Activated CD4-positive, alpha-beta T cell treated with anti-CD3 and anti-CD28 coated beads for 36 hours (primary cell): ENCODE results near the gene MOB3B. TPM values are rescaled to one million over a fixed set of nuclear protein-coding genes. Genes with fewer than 3 reads are reported as not detected.

Experiments used
- ATAC-seq: fragments of 200-7000 bp; cut with Tn5 transposase; one replicate; pipeline ENCODE4 v1.10.0; 2021; ENCODE audit warnings: mild to moderate bottlenecking, moderate library complexity
- CTCF ChIA-PET: fragments of 350-600 bp; sonication (Branson Sonifier 250); formaldehyde crosslinking; loops from one replicate; lab custom pipeline; 2021; ENCODE audit warnings: antibody characterized with exemption; lab: Charles Lee
- POLR2A ChIA-PET: fragments of 350-600 bp; sonication (Branson Sonifier 250); formaldehyde crosslinking; loops from one replicate; lab custom pipeline; 2021; ENCODE audit warnings: antibody characterized with exemption, inconsistent platforms; lab: Charles Lee
- DNase-seq: peaks from one replicate; pipeline ENCODE4 v3.0.0-alpha.2; 2020
- H3K27ac Mint-ChIP-seq: one replicate; pipeline ENCODE4 v1.8.0; 2021; ENCODE audit warnings: mixed read lengths
- H3K27me3 Mint-ChIP-seq: one replicate; pipeline ENCODE4 v1.8.0; 2021; ENCODE audit warnings: mixed read lengths
- H3K36me3 Mint-ChIP-seq: one replicate; pipeline ENCODE4 v1.8.0; 2021; ENCODE audit warnings: low read depth, mixed read lengths
- H3K4me1 Mint-ChIP-seq: one replicate; pipeline ENCODE4 v1.8.0; 2021; ENCODE audit warnings: mixed read lengths
- H3K4me3 Mint-ChIP-seq: one replicate; pipeline ENCODE4 v1.8.0; 2021; ENCODE audit warnings: mild to moderate bottlenecking, moderate library complexity, mixed read lengths
- H3K9me3 Mint-ChIP-seq: one replicate; pipeline ENCODE4 v1.8.0; 2021; ENCODE audit warnings: low read depth, mixed read lengths
- intact Hi-C, 2 experiments: fragments of 100-400 bp; cut with DNase I in 1 of 2; cut with micrococcal nuclease in 1 of 2; formaldehyde crosslinking; loops; one replicate each; pipeline versions ENCODE4 v1.14.2 to v1.15.1; 2022 to 2024; cut with DNase I, micrococcal nuclease
- total RNA-seq, 2 experiments: library from RNA; stranded (reverse); gene quantifications; one replicate each; pipeline ENCODE4 v1.2.3, GENCODE V29; 2021

Gene MOB3B
- total RNA-seq, 2 experiments from 2014 or later = 0.80 to 0.88 TPM

DNA sequence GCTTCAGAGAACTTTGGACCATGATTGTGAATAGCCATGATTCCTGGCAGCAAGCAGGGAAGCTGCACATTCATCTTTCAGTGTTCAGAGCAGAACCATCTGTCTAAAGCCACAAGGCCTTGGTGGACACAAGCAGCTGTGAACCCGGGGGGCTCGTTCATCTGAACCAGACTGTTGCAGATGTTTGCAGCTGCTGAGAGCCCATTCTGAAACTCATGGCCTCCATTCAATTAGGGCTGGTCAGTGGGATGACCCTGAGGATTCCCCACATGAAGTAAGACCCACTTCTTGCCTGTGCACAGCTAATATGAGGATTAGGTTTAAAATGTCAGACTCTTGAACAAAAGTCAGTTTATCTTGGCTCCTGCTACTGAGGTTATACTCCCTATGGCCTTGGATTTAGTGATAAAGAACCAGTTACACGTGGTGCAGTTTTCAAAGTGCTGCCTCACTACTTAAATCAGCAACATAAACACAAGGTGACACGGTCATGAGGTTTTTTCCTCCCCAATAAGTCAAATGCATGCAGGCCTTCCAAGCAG lies 115.3 kb downstream of the MOB3B start:
- Mint-ChIP-seq H3K4me1 (no peaks in the 10 kb centered on the region), H3K27me3 (peaks cover 4% of the 10 kb centered on the region), H3K27ac (no peak overlapping the region), H3K9me3 (no peaks in the 10 kb centered on the region), H3K4me3 (no peak overlapping the region), H3K36me3 (no peaks in the 10 kb centered on the region)
- intact Hi-C loops = no loop called here
- ATAC-seq = no peak
- ChIA-PET POLR2A (no interaction called here), CTCF (interaction anchor here (1.5 kb wide), 1 partner anchor 14 kb away, joined by 4 read pairs; no protein-coding TSS in a partner anchor)
- no peak for DNase-seq

DNA sequence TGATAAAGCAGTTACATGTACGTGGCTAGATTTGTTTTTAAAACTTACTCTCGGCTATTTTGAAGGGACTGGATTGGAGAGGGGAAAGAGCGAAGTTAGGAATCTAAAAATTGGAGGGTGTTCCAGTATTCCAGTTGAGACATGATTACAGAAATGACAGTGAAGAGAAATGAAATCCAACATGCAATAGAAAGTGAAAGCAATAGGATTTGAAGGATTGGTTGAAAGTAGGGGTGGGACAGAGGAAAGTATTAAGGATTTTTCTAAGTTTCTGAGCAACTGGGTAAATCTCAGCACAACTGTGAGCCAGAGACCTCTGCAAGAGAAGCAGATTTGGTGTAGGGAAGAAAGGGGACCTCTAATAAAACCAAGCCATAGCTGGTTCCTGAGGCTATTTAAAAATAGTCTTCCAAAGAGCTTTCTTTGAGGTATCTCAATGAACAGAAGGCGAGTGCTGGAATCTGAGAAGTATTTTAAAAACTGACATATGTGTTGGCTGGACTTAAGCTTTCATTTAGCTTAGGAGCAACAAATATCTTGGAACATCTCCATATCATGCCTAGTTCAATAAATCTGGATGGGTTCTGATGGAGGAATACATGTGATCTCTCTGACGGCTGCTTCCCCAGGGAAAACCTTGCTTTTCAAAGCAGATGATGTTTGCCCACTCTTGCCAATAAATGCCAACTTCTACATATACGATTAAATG lies 115.9 kb downstream of the MOB3B start:
- Mint-ChIP-seq H3K27ac (no peak overlapping the region), H3K9me3 (no peaks in the 10 kb centered on the region), H3K36me3 (no peaks in the 10 kb centered on the region), H3K4me1 (no peaks in the 10 kb centered on the region), H3K27me3 (peaks cover 4% of the 10 kb centered on the region), H3K4me3 (no peak overlapping the region)
- ATAC-seq = no peak
- intact Hi-C loops = no loop called here
- CTCF ChIA-PET = no interaction called here
- POLR2A ChIA-PET = no interaction called here
- DNase-seq = no peak

DNA sequence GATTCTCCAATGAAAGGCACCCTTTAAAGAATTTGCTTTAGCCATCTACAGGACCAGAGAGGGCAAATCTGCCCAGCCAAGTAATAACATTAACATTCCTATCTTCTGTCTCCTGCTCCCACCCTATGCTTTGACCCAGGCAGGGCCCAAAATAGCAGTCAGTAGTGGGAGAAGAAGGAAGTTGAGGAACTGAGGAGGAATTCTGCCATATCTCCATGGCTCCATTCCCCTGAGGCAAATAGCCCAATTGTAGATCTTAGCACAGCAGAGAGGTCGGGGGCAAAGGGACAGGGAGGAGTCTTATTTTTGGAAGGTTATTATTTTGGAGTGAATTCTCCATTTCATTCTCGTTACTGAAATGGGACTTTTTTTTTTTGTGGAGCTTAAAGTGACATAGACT lies 116.7 kb downstream of the MOB3B start:
- Mint-ChIP-seq H3K4me1 (no peaks in the 10 kb centered on the region), H3K27ac (no peak overlapping the region), H3K27me3 (peaks cover 4% of the 10 kb centered on the region), H3K36me3 (no peaks in the 10 kb centered on the region), H3K4me3 (no peak overlapping the region), H3K9me3 (no peaks in the 10 kb centered on the region)
- ChIA-PET CTCF (no interaction called here), POLR2A (no interaction called here)
- ATAC-seq (no peak), DNase-seq (no peak)
- intact Hi-C loops = no loop called here

DNA sequence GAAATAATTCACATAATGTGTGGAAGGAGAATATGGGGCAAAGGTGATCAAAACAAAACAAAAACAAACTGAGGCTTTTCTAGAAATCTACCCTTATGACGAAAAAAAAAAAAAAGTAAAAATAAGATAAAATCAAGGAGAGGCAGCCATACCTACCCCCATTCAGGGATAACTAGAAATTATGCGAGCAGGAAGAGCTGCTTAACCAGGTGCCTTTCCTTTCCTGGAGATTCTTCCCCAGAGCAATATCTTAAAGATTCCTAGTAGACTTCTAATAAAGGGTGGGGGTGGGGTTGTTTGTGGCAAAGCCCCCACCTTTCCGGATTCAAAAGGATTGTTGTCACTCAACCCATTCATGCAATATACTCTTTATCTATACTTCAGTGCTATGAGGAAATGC lies 117.5 kb downstream of the MOB3B start:
- Mint-ChIP-seq H3K27me3 (peaks cover 4% of the 10 kb centered on the region), H3K9me3 (no peaks in the 10 kb centered on the region), H3K4me3 (no peak overlapping the region), H3K4me1 (no peaks in the 10 kb centered on the region), H3K27ac (no peak overlapping the region), H3K36me3 (no peaks in the 10 kb centered on the region)
- DNase-seq (no peak), ATAC-seq (no peak)
- intact Hi-C loops = no loop called here
- POLR2A ChIA-PET = no interaction called here
- CTCF ChIA-PET = no interaction called here

DNA sequence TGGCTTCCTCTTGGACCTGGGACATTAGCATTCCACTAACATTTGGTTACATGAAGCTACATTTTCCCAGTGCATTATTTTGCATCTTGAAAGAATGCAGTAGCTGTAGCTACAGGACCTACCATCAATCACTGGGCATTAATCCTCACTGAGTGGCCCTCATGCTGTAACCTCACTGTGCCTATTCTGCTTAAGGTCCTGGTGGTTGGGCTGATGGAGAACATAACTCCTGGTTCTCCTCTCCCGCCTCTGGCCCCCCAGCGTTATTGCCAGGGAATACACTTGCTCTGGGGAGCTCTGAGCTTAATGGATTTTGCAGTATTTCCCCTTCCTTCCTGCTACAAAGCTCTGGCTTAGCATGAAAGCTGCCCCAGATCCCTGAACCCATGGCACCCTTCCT lies 121.1 kb downstream of the MOB3B start:
- POLR2A ChIA-PET = no interaction called here
- no peak for ATAC-seq
- no peaks in the 10 kb centered on the region for H3K36me3 Mint-ChIP-seq
- intact Hi-C loops = no loop called here
- no peak overlapping the region for H3K27ac Mint-ChIP-seq
- H3K4me3 Mint-ChIP-seq = no peak overlapping the region
- no peak for DNase-seq
- no peaks in the 10 kb centered on the region for H3K9me3 Mint-ChIP-seq
- H3K27me3 Mint-ChIP-seq = peaks cover 4% of the 10 kb centered on the region
- H3K4me1 Mint-ChIP-seq = no peaks in the 10 kb centered on the region
- CTCF ChIA-PET = no interaction called here

DNA sequence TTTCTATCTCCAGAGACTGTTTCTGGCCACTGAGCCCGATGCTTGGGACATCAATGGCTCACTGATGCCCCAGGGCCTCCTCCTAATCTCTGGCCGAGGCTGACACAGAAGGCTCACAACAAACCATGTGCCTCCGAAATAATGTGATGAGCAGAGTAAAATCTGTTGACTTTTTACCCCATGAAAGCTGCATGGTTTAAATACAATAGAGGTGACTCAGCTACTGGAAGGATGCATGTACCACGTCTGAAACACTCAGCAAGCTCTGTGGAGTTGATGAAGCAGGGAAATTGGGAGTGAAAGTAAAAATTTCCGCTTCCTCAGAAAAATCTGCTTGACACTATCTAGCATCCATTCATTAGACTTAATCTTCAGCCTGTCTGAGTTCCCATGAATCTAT lies 121.6 kb downstream of the MOB3B start:
- H3K36me3 Mint-ChIP-seq = no peaks in the 10 kb centered on the region
- POLR2A ChIA-PET = no interaction called here

DNA sequence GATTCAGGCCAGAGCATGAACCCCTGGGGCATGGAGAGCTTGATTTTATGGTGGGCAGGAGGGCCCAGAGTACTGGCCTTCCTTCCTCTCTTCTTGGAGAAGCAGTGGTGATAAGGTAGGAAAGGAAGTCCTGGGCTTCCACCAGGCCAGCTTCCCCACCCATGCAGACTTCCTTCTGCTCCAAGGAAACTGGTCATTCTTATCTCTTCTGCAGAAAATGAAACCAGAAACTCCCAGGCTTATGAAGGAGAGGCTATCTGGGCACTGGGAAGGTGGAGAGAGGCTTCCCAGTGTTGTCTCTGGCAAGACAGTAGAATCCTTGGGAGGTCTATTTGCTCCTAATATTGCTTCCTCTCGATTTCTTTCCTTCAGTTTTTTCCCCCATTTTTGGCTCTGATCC lies 122.1 kb downstream of the MOB3B start:
- H3K9me3 Mint-ChIP-seq = no peaks in the 10 kb centered on the region
- no peaks in the 10 kb centered on the region for H3K36me3 Mint-ChIP-seq
- no peaks in the 10 kb centered on the region for H3K4me1 Mint-ChIP-seq
- H3K4me3 Mint-ChIP-seq = no peak overlapping the region
- H3K27ac Mint-ChIP-seq = no peak overlapping the region
- ChIA-PET POLR2A (no interaction called here), CTCF (no interaction called here)
- intact Hi-C loops = no loop called here
- DNase-seq (no peak), ATAC-seq (no peak)
- H3K27me3 Mint-ChIP-seq = no peaks in the 10 kb centered on the region

More for the DNA sequence above, 121.6 kb downstream of the MOB3B start:
- intact Hi-C loops = no loop called here
- Mint-ChIP-seq H3K27ac (no peak overlapping the region), H3K4me1 (no peaks in the 10 kb centered on the region), H3K4me3 (no peak overlapping the region), H3K9me3 (no peaks in the 10 kb centered on the region), H3K27me3 (peaks cover 3% of the 10 kb centered on the region)
- CTCF ChIA-PET = no interaction called here
- DNase-seq = no peak
- no peak for ATAC-seq

DNA sequence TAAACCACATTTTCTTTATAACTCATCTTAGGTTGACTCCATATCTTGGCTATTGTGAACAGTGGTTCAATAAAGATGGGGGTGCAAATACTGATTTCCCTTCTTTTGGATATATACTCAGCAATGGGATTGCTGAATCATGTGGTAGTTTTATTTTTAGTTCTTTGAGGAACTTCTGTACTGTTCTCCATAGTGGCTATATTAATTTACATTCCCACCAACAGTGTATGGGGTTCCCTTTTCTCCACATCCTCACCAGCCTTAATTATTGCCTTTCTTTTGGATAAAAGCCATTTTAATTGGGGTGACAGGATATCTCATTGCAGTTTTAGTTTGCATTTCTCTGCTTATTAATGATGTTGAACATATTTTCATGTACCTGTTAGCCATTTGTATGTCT lies 125.0 kb downstream of the MOB3B start:
- ATAC-seq (no peak), DNase-seq (no peak)
- POLR2A ChIA-PET = no interaction called here
- Mint-ChIP-seq H3K4me1 (no peaks in the 10 kb centered on the region), H3K27ac (no peak overlapping the region), H3K36me3 (no peaks in the 10 kb centered on the region), H3K4me3 (no peak overlapping the region), H3K27me3 (no peaks in the 10 kb centered on the region), H3K9me3 (no peaks in the 10 kb centered on the region)
- intact Hi-C loops = no loop called here
- CTCF ChIA-PET = no interaction called here

DNA sequence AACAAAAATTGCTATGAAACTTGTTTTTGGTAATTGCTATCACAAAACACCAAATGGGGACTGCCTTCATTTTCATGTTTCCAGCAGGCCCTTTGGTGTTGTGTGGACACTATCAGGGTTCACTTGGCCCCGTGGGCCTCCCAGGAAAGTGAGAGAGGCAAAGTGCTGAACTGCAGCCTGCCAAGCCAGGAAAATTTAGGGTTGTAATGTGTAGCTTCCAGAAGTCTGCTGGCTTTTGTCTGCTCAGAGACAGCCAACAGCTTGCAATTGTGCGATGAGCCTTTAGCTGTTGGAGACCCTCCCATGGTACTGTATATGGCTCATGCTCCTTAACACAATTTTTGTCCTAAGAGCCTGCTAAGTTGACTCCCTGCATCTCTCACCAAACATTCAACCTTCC lies 127.0 kb downstream of the MOB3B start:
- ChIA-PET CTCF (no interaction called here), POLR2A (no interaction called here)
- intact Hi-C loops = no loop called here
- ATAC-seq = no peak
- no peaks in the 10 kb centered on the region for H3K27me3 Mint-ChIP-seq
- H3K9me3 Mint-ChIP-seq = no peaks in the 10 kb centered on the region
- H3K4me3 Mint-ChIP-seq = no peak overlapping the region
- H3K4me1 Mint-ChIP-seq = no peaks in the 10 kb centered on the region
- H3K27ac Mint-ChIP-seq = no peak overlapping the region
- DNase-seq = no peak
- no peaks in the 10 kb centered on the region for H3K36me3 Mint-ChIP-seq

DNA sequence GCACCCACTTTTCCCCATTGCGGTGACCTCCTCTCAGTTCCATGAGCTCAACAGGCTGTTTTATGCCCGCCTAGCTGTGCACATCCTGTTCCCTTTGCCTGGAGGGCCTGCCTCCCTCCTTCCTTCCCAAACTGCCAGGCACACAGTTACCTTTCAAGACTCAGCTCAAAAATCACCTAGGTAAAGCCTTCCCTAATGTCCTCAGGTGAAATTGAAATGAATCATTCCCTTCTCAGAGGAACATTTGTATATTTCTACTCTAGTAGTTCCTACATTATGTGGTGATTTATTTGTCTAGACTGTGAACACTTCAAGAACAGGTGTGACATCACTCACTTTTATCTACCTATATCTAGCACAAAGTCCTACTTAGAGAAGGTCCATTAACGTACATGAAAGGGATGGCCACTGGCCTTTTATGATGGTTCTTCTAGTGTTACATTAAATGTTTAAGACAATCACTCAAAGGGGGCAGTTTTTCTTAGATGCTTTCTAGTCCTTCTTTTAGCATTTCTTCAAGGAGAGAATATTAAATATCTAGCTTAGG lies 129.2 kb downstream of the MOB3B start:
- Mint-ChIP-seq H3K27me3 (no peaks in the 10 kb centered on the region), H3K27ac (no peak overlapping the region), H3K4me1 (no peaks in the 10 kb centered on the region), H3K9me3 (no peaks in the 10 kb centered on the region), H3K4me3 (no peak overlapping the region), H3K36me3 (no peaks in the 10 kb centered on the region)
- ChIA-PET POLR2A (no interaction called here), CTCF (interaction anchor here (0.7 to 1.1 kb wide), 2 partner anchors 8 to 130 kb away, joined by 3 read pairs; no protein-coding TSS in a partner anchor)
- no peak for ATAC-seq
- intact Hi-C loops = no loop called here
- DNase-seq = no peak

DNA sequence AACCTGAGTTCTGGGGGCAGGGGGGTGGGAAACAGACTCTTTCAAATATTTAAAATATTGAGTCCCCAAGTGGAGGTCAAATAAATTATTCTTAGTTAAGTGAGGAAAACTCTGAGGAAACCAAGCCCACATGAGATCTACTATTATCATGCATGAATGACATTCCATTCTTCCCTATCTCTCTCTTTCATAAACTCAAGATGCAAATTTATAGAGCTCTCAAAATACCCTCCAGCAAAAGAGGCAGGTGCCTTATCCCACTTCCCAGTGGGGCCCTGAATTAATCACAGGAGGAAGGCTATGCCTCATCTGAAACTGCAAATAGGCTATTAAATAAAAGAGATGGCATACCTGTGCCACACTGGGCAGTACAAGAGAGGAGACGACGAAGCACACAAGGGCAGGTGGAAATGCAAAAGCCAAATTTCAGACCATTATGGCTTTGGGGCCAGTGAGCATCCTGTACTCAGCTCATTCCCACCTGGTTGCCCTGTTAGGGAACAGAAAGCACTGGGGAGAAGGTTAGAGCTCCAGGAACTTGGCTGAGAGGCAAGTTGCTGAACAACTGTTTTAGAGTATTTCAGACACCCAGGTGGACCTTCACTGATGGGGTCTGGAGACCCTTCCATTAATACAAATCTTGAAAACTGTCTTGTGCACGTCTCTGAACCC lies 130.5 kb downstream of the MOB3B start:
- no peaks in the 10 kb centered on the region for H3K4me1 Mint-ChIP-seq

DNA sequence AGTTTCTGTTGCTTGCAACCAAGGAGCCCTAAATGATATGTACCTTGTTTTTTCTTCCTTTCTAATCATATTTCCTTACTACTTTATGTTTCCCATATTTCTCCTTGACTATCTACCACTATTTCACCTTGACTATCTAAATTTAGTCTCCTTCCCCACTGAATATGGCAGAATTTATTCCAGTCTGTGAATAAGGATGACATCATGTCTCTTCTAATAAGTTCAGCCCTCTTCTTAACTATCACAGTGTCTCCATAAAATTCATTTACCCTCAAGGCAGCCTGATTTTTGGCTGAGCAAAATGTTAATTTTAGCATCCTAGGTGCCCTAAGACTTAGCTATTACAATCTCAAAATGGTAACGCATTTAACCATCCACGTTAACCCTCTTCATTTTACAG lies 133.1 kb downstream of the MOB3B start:
- Mint-ChIP-seq H3K27ac (no peak overlapping the region), H3K9me3 (no peaks in the 10 kb centered on the region), H3K4me1 (no peaks in the 10 kb centered on the region), H3K4me3 (no peak overlapping the region), H3K27me3 (no peaks in the 10 kb centered on the region), H3K36me3 (no peaks in the 10 kb centered on the region)
- intact Hi-C loops = no loop called here
- no peak for ATAC-seq
- no peak for DNase-seq
- CTCF ChIA-PET = no interaction called here
- POLR2A ChIA-PET = no interaction called here

More for the DNA sequence above, 130.5 kb downstream of the MOB3B start:
- no peak for DNase-seq
- no peaks in the 10 kb centered on the region for H3K27me3 Mint-ChIP-seq
- no peak overlapping the region for H3K4me3 Mint-ChIP-seq
- ChIA-PET POLR2A (no interaction called here), CTCF (no interaction called here)
- ATAC-seq = no peak
- H3K9me3 Mint-ChIP-seq = no peaks in the 10 kb centered on the region
- H3K27ac Mint-ChIP-seq = no peak overlapping the region
- H3K36me3 Mint-ChIP-seq = no peaks in the 10 kb centered on the region
- intact Hi-C loops = no loop called here
